NCI-H1092 (cell line): Measurements from ENCODE around the gene INO80.
A peak's percentile ranks its signal among the peaks of the same experiment; 100 is the strongest.
"Not testable (repeated sequence)": the region's sequence is repeated elsewhere in the genome, so short reads cannot be mapped to it uniquely, and the experiment has no call there.

Experiments used
- DNase-seq: peaks from one replicate; lab custom pipeline; 2025; lab: John Stamatoyannopoulos, UW

The INO80 gene, protein sequence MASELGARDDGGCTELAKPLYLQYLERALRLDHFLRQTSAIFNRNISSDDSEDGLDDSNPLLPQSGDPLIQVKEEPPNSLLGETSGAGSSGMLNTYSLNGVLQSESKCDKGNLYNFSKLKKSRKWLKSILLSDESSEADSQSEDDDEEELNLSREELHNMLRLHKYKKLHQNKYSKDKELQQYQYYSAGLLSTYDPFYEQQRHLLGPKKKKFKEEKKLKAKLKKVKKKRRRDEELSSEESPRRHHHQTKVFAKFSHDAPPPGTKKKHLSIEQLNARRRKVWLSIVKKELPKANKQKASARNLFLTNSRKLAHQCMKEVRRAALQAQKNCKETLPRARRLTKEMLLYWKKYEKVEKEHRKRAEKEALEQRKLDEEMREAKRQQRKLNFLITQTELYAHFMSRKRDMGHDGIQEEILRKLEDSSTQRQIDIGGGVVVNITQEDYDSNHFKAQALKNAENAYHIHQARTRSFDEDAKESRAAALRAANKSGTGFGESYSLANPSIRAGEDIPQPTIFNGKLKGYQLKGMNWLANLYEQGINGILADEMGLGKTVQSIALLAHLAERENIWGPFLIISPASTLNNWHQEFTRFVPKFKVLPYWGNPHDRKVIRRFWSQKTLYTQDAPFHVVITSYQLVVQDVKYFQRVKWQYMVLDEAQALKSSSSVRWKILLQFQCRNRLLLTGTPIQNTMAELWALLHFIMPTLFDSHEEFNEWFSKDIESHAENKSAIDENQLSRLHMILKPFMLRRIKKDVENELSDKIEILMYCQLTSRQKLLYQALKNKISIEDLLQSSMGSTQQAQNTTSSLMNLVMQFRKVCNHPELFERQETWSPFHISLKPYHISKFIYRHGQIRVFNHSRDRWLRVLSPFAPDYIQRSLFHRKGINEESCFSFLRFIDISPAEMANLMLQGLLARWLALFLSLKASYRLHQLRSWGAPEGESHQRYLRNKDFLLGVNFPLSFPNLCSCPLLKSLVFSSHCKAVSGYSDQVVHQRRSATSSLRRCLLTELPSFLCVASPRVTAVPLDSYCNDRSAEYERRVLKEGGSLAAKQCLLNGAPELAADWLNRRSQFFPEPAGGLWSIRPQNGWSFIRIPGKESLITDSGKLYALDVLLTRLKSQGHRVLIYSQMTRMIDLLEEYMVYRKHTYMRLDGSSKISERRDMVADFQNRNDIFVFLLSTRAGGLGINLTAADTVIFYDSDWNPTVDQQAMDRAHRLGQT (N-terminal part only)

DNA sequence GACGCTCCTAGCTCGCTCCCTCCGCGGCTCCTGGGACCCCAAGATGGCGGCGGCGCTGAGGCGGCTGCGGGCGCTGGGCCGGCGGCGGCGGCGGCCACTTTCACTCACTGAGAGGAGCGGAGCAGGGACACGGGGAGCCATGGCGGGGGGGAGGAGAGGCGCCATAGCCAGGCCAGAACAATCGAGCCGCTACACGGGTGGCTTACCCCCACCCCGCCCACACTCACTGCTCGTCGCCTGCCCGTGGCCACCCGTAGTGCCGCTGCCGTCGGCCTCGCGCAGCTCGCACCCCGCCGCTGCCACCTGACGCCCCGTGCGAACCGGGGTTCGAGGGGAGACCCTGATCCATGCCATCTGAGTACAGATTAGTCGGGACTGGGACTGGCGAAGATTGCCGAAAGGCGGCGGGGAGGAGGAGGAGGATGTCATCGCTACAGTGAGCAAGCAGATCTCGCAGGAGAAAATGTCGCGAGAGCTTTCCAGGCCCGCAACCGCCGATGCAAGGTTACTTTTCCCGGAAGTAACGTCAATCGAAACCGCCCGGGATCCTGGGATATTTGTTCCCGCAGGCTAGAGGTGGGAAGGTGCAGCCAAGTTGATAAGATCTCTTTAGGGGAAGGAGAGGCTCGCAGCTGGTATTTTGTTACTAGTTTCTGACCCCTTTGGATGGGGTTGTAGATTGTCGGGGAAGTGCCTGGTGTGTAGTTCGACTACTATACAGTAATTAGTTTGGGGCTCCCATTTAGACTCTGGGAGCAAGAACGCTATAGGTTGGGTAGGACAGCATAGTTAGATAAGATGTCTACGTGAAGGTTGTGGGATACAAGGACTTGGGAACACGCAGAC is at the start of gene INO80:
INO80 (minus strand) TSS at position 165 of the 846 bp plus-strand sequence. CDS start 19,970 bp downstream, outside the sequence.
- DNase-seq, result peak; percentile 97

DNA sequence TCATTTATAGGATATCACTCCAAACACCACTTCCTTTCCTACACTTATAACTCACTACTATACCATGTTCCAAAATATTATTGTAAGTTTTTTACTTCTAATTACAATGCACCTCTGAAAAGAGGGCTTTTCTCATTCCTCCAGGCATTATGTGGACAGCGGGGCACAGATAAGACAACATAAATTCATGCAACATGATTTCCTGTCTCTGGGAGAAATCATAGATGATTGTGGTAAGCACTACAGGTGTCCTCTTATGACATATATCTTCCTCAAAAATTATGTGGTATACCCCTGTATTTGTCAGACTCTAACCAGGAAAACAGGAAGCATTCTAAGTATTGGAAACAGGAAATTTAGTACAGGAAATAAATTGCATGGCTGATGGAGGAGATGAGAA is 45.7 kb upstream of the INO80 start:
- DNase-seq, result no peak

DNA sequence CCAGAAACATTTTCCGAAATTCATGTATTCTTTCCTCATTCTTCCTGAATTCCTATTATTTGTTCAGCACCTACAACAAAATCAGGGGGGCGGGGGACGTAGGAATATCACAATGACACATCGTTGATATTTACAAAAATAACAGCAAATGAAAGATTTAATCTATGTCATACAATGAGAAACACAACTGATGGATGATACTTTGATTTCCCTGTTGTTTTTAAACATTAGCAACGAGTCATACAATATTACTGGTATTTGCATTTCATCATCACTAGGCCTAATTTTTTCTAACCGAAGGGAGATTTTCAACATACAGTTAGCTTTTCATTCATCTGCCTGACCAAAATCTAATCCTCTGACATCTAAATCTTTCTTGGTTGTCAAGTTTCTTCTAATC is 45.3 kb upstream of the INO80 start:
- DNase-seq, result no peak

DNA sequence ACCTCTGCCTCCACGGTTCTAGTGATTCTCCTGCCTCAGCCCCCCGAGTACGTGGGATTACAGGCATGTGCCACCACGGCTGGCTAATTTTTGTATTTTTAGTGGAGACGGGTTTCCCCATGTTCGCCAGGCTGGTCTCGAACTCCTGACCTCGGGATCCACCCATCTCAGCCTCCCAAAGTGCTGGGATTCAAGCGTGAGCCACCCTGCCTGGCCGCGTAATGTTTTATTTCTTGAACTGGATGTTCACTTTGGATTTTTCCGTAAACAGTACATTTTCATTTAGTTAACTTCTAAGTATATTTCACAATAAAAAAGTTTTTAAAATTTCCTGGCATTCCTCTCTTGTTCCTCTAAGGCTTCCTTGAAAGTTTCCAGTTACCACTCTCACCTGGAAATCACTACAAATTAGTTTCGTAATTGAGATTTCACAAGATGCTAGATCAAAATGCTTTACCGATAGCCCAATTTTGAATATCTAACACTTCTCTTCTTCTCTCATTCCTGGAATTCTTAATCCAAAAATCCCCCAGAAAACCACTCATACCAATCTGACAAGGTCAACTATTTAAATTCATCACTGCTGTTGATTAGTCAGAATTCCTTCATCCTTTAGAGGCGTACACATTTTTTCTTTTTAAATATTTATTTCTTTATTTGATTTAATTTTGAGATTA is 44.7 kb upstream of the INO80 start:
- no peak for DNase-seq

DNA sequence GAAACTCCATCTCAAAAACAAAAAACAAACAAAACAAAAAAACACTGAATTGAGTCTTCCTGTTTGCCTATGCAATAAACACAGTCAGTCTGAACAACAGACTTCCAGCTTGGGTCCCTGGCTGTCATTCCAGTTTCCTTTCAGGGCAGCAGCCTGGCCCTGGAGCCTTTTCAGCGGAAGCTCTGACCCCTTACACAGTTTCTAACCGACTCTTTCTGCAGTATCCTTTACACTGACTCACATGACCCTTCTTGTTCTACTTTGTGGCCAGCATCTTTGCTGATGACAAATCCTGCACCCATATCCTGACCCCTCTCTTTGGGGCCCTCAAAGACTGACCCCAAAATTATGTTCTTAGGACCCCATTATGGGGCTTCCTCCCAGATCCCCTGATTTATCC is 38.3 kb upstream of the INO80 start:
- no peak for DNase-seq

DNA sequence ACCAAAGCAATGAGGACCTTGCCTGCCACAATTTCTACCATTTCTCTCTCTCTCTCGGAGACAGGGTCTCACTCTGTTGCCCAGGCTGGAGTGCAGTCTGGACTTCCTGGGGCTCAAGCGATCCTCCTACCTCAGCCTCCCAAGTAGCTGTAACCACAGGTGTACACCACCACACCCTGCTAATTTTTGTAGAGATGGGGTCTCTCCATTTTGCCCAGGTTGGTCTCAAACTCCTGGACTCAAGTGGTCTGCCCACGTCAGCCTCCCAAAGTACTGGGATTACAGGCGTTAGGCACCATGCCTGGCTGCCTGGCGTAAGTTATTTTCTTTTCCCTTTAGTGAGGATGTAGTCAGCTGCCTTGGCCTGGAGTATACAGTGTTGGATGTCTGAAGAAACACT is 37.7 kb upstream of the INO80 start:
- DNase-seq, result no peak

DNA sequence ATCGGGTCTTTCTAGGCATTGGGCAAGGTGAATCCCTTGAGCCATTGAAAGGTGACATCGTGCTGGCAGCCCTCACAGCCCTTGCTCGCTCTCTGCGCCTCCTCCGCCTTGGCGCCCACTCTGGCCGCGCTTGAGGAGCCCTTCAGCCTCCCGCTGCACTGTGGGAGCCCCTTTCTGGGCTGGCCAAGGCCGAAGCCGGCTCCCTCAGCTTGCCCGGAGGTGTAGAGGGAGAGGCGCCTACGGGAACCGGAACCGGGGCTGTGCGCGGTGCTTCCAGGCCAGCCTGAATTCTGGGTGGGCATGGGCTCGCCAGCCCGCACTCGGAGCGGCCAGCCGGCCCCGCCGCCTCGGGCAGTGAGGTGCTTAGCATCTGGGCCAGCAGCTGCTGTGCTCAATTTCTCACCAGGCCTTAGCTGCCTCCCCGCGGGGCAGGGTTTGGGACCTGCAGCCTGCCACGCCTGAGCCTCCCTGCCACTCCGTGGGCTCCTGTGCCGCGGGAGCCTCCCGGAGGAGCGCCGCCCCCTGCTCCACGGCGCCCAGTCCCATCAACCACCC is 35.4 kb upstream of the INO80 start:
- DNase-seq, result no peak

DNA sequence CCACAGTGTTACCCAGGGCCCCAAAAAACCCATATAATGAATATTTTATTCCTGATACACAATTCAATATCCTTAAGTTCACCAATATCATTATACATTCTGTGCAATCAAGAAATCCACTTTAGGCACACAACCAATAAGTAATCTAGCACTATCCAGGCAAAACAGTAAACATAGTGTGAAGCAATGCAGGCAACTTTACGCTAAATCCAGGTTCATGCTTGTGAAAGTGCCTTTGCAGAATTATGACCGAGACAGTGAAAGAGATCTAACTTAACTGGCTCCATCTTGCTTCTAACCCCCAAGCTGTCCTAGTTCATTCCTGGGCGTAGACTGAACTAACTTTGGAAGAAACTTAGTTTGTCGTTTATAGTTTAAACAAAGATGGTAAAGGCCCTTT is 34.2 kb upstream of the INO80 start:
- no peak for DNase-seq

DNA sequence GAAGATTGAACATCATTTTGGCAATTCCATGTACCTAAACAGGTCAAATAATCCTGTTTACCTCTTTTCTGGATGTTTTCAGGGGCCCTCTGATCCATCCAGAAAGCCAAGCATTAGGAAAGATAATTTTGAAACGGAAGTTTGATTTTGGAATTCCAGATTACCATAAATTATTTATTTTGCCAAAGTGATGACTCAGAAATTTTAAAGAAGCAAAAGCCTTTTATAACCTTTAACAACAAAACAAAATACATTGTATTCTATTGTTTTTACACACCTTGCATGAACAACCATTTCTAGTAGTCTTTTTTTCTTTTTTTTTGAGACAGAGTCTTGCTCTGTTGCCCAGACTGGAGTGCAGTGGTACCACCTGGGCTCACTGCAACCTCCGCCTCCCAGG is 32.0 kb upstream of the INO80 start:
- no peak for DNase-seq

DNA sequence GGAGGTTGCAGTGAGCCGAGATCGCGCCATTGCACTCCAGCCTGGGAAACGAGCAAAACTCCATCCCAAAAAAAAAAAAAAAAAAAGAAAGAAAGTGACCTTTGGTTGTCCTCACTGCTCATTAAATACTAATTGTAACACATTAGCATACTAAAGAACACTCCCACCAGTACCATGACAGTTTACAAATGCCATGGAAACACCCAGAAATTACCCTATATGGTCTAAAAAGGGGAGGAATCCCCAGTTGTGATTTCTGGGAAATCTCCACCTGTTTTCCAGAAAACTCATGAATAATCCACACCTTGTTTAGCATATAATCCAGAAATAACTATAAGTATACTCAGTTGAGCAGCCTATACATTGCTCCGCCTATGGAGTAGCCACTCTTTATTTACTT is 23.5 kb upstream of the INO80 start:
- DNase-seq, result no peak

DNA sequence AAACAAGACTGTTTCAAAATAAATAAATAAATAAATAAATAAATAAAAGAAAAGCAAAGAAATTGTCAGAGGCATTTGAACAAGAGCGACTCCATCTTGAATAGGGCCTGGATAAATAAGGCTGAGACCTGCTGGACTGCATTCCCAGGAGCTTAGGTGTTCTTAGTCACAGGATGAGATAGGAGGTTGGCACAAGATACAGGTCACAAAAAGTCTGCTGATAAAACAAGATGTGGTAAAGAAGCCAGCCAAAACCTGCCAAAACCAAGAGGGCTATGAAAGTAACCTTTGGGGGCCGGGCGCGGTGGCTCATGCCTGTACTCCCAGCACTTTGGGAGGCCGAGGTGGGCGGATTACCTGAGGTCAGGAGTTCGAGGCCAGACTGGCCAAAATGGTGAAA is 23.0 kb upstream of the INO80 start:
- DNase-seq, result not testable (repeated sequence)

DNA sequence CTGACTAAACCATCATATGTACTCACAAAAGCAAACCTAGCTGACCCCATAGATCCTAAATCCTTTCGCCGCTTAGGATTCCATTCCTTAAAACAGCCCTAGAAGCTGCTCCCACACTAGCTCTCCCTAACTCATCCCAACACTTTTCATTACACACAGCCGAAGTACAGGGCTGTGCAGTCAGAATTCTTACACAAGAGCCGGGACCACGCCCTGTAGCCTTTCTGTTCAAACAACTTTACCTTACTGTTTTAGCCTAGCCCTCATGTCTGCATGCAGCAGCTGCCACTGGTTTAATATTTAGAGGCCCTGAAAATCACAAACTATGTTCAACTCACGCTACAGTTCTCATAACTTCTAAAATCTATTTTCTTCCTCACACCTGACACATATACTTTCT is 19.5 kb upstream of the INO80 start:
- not testable (repeated sequence) for DNase-seq

DNA sequence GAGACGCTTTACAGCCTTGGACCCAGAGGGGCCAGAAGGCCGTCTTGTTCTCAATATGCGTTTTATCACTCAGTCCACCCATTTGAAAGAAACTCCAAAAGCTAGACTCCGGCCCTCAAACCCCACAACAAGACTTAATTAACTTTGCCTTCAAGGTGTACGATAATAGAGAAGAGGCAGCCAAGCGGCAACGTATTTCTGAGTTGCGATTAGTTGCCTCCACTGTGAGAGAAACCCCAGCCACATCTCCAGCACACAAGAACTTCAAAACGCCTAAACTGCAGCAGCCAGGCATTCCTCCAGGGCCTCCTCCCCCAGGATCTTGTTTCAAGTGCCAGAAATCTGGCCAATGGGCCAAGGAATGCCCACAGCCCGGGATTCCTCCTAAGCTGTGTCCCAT is 17.4 kb upstream of the INO80 start:
- no peak for DNase-seq

DNA sequence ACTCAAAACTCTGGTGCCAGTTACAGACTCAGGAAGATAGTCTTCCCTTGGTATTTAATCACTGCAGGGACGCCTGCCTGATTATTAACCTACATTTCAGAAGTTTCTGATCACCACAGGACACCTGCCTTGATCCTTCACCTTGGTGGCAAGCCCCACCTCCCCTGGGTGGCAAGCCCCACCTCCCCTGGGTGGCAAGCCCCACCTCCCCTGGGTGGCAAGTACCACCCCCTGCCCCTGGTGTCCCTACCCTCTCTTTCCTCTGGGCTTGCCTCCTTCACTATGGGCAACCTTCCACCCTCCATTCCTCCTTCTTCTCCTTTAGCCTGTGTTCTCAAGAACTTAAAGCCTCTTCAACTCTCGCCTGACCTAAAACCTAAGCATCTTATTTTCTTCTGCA is 16.0 kb upstream of the INO80 start:
- not testable (repeated sequence) for DNase-seq

DNA sequence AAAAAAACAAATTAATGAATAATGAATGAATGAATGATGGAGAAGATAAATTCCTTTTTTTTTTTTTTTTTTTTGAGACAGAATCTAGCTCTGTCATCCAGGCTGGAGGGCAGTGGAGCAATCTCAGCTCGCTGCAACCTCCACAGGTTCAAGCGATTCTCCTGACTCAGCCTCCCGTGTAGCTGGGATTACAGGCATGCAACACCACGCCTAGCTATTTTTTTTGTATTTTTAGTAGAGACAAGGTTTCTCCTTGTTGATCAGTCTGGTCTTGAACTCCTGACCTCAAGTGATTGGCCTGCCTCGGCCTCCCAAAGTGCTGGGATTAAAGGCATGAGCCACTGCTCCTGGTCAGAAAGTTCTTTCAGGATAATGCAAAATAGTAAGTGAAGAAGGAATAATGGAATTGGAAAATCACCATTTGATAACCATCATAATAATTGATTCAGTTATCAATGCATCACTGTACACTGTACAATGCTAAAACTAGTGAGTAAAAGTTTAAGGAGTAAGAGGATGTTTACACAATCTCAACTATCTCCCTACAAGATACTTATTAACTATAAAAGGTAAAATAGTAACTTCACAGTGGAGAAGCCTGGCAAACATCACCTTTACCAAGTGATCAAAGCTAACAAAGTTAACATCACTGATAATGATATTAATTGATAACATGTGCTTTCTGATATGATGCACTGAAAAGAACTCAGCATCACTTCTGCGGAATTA is 12.3 kb upstream of the INO80 start:
- no peak for DNase-seq

DNA sequence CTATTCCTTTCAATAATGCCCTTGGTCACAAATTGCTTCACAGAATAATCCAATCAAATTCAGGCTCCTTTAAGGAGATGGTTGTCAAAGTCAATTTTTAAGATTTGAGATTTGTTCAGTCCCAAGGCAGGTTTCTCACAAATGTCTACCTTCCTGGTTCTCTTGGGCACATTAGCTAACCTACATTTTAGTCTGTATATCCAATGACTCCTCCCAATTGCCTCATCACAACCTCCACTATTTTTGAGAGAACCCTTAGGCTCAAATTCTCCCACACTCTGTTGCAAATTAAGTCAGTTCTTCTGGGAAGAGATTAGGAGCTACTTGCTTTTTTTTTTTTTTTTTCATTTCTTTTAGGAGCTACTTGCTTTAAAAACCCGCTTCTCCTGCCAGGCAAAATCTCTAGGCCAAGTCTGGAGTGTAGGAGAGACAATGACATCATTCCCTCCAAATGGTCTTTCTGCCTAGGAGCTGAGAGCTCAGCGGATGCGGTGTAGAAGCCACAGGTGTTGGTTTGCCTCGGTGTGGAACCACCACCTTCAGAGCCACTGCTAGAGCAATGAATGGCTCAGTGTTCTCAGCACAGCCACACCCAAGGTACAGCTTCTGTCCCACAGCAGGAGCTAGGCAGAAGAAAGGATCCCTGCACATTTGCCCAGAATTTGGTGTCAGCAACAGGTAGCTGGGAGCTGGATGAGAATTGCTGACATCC is 10.0 kb upstream of the INO80 start:
- DNase-seq, result no peak

DNA sequence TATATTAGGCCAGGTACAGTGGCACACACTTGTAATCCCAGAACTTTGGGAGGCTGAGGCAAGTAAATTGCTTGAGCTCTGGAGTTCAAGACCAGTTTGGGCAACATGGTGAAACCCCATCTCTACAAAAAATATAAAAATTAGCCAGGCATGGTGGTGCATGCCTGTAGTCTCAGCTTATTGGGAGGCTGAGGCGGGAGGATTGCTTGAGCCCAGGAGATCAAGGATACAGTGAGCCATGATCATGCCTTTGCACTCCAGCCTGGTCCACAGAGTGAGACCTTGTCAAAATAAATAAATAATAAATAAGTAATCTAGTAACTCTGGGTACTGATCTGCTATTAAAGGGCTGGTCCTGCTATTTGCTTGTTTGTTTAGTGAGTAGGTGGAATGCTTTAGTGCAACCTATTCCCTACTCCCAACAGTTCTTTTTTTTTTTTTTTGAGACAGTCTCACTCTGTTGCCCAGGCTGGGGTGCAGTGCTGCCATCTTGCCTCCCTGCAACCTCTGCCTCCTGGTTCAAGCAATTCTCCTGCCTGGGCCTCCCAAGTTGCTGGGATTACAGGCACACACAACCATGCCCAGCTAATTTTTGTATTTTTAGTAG is 9.1 kb upstream of the INO80 start:
- no peak for DNase-seq

DNA sequence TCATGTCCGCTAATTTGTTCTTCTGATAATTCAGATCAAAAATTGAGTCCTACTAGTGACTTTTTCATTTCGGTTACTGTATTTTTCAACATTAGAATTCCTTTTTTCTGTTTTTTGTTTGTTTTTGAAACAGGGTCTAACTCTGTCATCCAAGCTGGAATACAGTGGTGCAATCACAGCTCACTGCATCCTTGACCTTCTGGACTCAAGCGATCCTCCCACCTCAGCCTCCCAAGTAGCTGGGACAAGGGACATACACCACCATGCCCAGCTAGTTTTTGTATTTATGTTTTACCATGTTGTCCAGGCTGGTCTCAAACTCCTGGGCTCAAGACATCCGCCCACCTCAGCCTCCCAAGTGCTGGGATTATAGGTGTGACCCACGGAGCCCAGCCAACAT is 8.0 kb upstream of the INO80 start:
- DNase-seq, result no peak

DNA sequence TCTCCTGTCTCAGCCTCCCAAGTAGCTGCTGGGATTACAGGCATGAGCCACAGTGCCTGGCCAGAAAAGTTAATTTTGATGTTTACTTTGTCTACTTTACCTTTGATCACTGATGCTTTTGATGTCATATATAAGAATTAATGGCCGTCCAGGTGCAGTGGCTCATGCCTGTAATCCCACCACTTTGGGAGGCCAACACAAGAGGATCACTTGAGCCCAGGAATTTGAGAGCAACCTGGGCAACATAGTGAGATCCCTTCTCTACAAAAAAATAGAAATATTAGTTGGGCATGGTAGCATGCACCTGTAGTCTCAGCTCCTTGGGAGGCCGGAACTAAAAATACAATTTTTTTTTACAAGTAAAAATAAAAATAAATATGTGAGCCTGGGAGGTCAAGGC is 6.8 kb upstream of the INO80 start:
- no peak for DNase-seq
